Measurements from ENCODE around the gene PAXX.
A peak's percentile ranks its signal among the peaks of the same experiment; 100 is the strongest.

Gene PAXX

GRCh38 chr9:137018761-137019559 lies 26.7 kb downstream of the PAXX start:
- DNase-seq (ENCODE audit: low read depth, low spot score): no peak

- no peak for DNase-seq (ENCODE audit: low read depth, low spot score)
These were observed 27.9 kb downstream of the PAXX start for GRCh38 chr9:137019891-137020683.

- DNase-seq (ENCODE audit: low read depth, low spot score): no peak
These were observed 28.7 kb downstream of the PAXX start for GRCh38 chr9:137020771-137021567.

GRCh38 chr9:137021568-137021978 lies 29.4 kb downstream of the PAXX start:
- DNase-seq (ENCODE audit: low read depth, low spot score): no peak

GRCh38 chr9:137021979-137022661 lies 29.9 kb downstream of the PAXX start:
- DNase-seq (ENCODE audit: low read depth, low spot score): peak; percentile 70

GRCh38 chr9:137022662-137023008 lies 30.4 kb downstream of the PAXX start:
- no peak for DNase-seq (ENCODE audit: low read depth, low spot score)

GRCh38 chr9:137023157-137023556 lies 30.9 kb downstream of the PAXX start:
- DNase-seq (ENCODE audit: low read depth, low spot score): no peak

- DNase-seq (ENCODE audit: low read depth, low spot score): no peak
These were observed 31.4 kb downstream of the PAXX start for GRCh38 chr9:137023583-137023991.

- no peak for DNase-seq (ENCODE audit: low read depth, low spot score)
These were observed 33.3 kb downstream of the PAXX start for GRCh38 chr9:137025517-137025966.

GRCh38 chr9:137026384-137026783 lies 34.2 kb downstream of the PAXX start:
- DNase-seq (ENCODE audit: low read depth, low spot score): no peak

GRCh38 chr9:137026828-137027227 lies 34.6 kb downstream of the PAXX start:
- no peak for DNase-seq (ENCODE audit: low read depth, low spot score)

GRCh38 chr9:137027369-137028262 lies 35.4 kb downstream of the PAXX start, which contains the start of gene ABCA2:
ABCA2 (minus strand) TSS chr9:137028237; CDS start chr9:137028140, 97 bp downstream.
- DNase-seq (ENCODE audit: low read depth, low spot score): no peak

- no peak for DNase-seq (ENCODE audit: low read depth, low spot score)
These were observed 36.2 kb downstream of the PAXX start for GRCh38 chr9:137028263-137029057.

- no peak for DNase-seq (ENCODE audit: low read depth, low spot score)
These were observed 37.1 kb downstream of the PAXX start for GRCh38 chr9:137029058-137029936.

- DNase-seq (ENCODE audit: low read depth, low spot score): no peak
These were observed 37.8 kb downstream of the PAXX start for GRCh38 chr9:137030006-137030405.

GRCh38 chr9:137030538-137031527 lies 38.6 kb downstream of the PAXX start:
- DNase-seq (ENCODE audit: low read depth, low spot score): no peak

Measured in iPS DF 19.7 (cell line).